Heart left ventricle (tissue), 16 donors: ENCODE data around the gene PTHLH. TPM values are rescaled to one million over a fixed set of nuclear protein-coding genes. Genes with fewer than 3 reads are reported as not detected.

Experiments used
- ATAC-seq, 4 donors: fragments of 200-7000 bp; cut with Tn5 transposase; one replicate each; pipeline ENCODE4 v1.9.1; 2020 to 2022; ENCODE audit warnings: moderate library complexity in 4 of 4, mild to moderate bottlenecking in 3 of 4, moderate number of reproducible peaks in 1 of 4
- DNase-seq, 5 donors: peaks; one replicate each; pipeline ENCODE4 v3.0.0-alpha.2; 2020
- H3K27ac ChIP-seq, 12 donors: fragments of 200-600 bp; sonication (generic) in 4 of 12; one replicate each; pipeline versions ENCODE4 v1.5.0 to v1.8.0; 2016 to 2022; ENCODE audit warnings: mild to moderate bottlenecking in 2 of 12
- H3K27me3 ChIP-seq, 9 donors: fragments of 200-600 bp; sonication (generic) in 2 of 9; one replicate each; pipeline versions ENCODE4 v1.5.1 to v1.8.0; 2016 to 2022; ENCODE audit warnings: mild to moderate bottlenecking in 3 of 9
- H3K36me3 ChIP-seq, 9 donors: fragments of 200-600 bp; sonication (generic) in 2 of 9; one replicate each; pipeline versions ENCODE4 v1.5.0 to v1.8.0; 2018 to 2022; ENCODE audit warnings: mild to moderate bottlenecking in 2 of 9
- H3K4me1 ChIP-seq, 12 donors: fragments of 200-600 bp; sonication (generic) in 4 of 12; one replicate each; pipeline versions ENCODE4 v1.5.0 to v1.8.0; 2016 to 2022; ENCODE audit warnings: mild to moderate bottlenecking in 3 of 12
- H3K4me3 ChIP-seq, 12 donors: fragments of 200-600 bp; sonication (generic) in 4 of 12; one replicate each; pipeline versions ENCODE4 v1.5.0 to v1.8.0; 2017 to 2022; ENCODE audit warnings: mild to moderate bottlenecking in 9 of 12, moderate library complexity in 4 of 12
- H3K9me3 ChIP-seq, 12 donors: fragments of 200-600 bp; sonication (generic) in 4 of 12; one replicate each; pipeline versions ENCODE4 v1.5.0 to v1.8.0; 2016 to 2022; ENCODE audit warnings: mild to moderate bottlenecking in 1 of 12
- CTCF ChIP-seq, 12 donors: fragments of 200-600 bp; sonication (generic) in 4 of 12; IDR thresholded peaks; one replicate each; pipeline versions ENCODE4 v1.5.0 to v1.8.0; 2018 to 2022; ENCODE audit warnings: antibody characterized with exemption in 12 of 12, mild to moderate bottlenecking in 5 of 12
- POLR2A ChIP-seq, 2 donors: fragments of 450-650 bp; IDR thresholded peaks; one replicate each; pipeline ENCODE4 v1.6.1; 2017; ENCODE audit warnings: antibody characterized with exemption in 2 of 2, mild to moderate bottlenecking in 2 of 2, moderate library complexity in 2 of 2
- WGBS, 4 donors: extraction: QIAGEN DNeasy Blood & Tissue Kit in 2 of 4; methylation state at CpG; one replicate each; pipeline versions ENCODE4 v1.1.5 to v1.1.7; 2013 to 2018; 5-methylcytosine and 5-hydroxymethylcytosine counted together
- intact Hi-C, 10 donors: fragments of 100-400 bp; cut with DNase I; formaldehyde crosslinking; loops; one replicate each; pipeline versions ENCODE4 v1.11.1 to v1.14.2; 2022
- long read RNA-seq, 3 donors: library from polyadenylated mRNA; unstranded; transcript quantifications; one replicate each; pipeline ENCODE4 v2.0.0, GENCODE V29; 2020 to 2021
- polyA plus RNA-seq, 2 donors: library from polyadenylated mRNA; stranded (reverse); fragments of 200-250 nt; gene quantifications; one replicate each; pipeline ENCODE4 v1.2.3, GENCODE V29; 2013
- total RNA-seq, 9 donors: library from RNA; depleted of rRNA in 2 of 9; stranded (reverse); fragments of >200 nt in 2 of 9; fragmentation: NEBNext Ultra II Directional in 3 of 9; extraction: Animal tissue kit (Norgen Biotek cat#: 25700) in 3 of 9; gene quantifications; one replicate each; pipeline versions ENCODE4 v1.1.0 to v1.2.4, GENCODE V29; 2016 to 2023
- donor health status: ischemic (EF 13 %, LVEDD 7.1; RV severe dilation, severe dysfunction).
- donor health status: healthy with polysubstance abuse.
- donor health status: DM: no; HTN: yes; CAD: no.
- donor health status: DM: no; HTN: no; CAD: no.
- donor health status: ischemic (EF 25% LVEDD 6.9; RV normal size, moderate dysfunction).
- donor health status: ischemic (EF 25% LVEDD 5.7; RV mildly dilated, moderate dysfunction).
- donor health status: healthy.
- donor health status: DM: yes; HTN: yes; CAD: no.
- donor health status: ischemic (EF 35%, LVEDD 5.7; RV mildly dilated, moderate dysfunction).
- donor health status: nonischemic (EF 11% LVEDD 7.7; RV severe dilation, severe dysfunction).
- donor health status: DM: yes; HTN: yes; CAD: no.
- donor health status: PGD.
- donor health status: ischemic (EF 29% LVEDD 5.4; RV normal size, mild dysfunction).
- donor health status: nonischemic (EF 23%, LVEDD 6.1; RV moderate dilation, normal function).

PTHLH gene
- total RNA-seq (1 to 10 TPM in 5 of 9 donors, under 1 TPM in 4; 0.25 to 3.7 (median 1.1) TPM), polyA plus RNA-seq (1 to 10 TPM in 1 of 2 donors, under 1 TPM in 1; 0.53 to 1.4 TPM)
- long read RNA-seq, donor 1, partial matches to known transcripts, result 1 of 1 reads
- long read RNA-seq, donor 1, other reads (novel, unspliced or antisense), result 0 of 1 reads
- long read RNA-seq, donor 2, partial matches to known transcripts, result 0 of 3 reads
- long read RNA-seq, donor 2, other reads (novel, unspliced or antisense), result 2 of 3 reads
- long read RNA-seq, donor 3, result 0 reads

GRCh38 chr12:27972721-27973120 lies at the start of gene PTHLH:
Gene PTHLH (minus strand): TSS chr12:27972733. CDS start chr12:27969494, 3,239 bp downstream.
- Histone ChIP-seq H3K9me3 (no peaks in the 10 kb centered on the region), H3K27ac (no peak within 1 kb of the TSS), H3K36me3 (no peaks in the 10 kb centered on the region), H3K27me3 (peaks cover 10 to 87% (median 62%) of the 10 kb centered on the region in 9 donors), H3K4me1 (peaks cover 0 to 39% (median 14%) of the 10 kb centered on the region in 12 donors), H3K4me3 (no peak within 1 kb of the TSS)
- 42 to 69% (median 62%) methylated on average over 2 of the region's 2 CpGs for WGBS, 4 donors
- ATAC-seq (no peak), DNase-seq (no peak)
- intact Hi-C loops, result loop anchor here in 4 of 10 donors (10.0 kb wide), 2 partner anchors 202 to 902 kb away; no protein-coding TSS in a partner anchor
- TF ChIP-seq CTCF (IDR thresholded peaks at IDR 0.05) (no peak), POLR2A (IDR thresholded peaks at IDR 0.05) (no peak)

- intact Hi-C loops, result no loop called here
- no peak overlapping the region for H3K4me3 ChIP-seq
- H3K27me3 ChIP-seq, result no peaks in the 10 kb centered on the region
- TF ChIP-seq POLR2A (IDR thresholded peaks at IDR 0.05) (no peak), CTCF (IDR thresholded peaks at IDR 0.05) (no peak)
- 90 to 94% (median 91%) methylated on average over 4 of the region's 4 CpGs for WGBS, 4 donors
- no peaks in the 10 kb centered on the region for H3K4me1 ChIP-seq
- no peak overlapping the region for H3K27ac ChIP-seq
- no peak for DNase-seq
- H3K36me3 ChIP-seq, result no peaks in the 10 kb centered on the region
- H3K9me3 ChIP-seq, result no peaks in the 10 kb centered on the region
- no peak for ATAC-seq
Measured at GRCh38 chr12:28021704-28022103, 49.2 kb upstream of the PTHLH start.

- Histone ChIP-seq H3K4me1 (no peaks in the 10 kb centered on the region), H3K36me3 (no peaks in the 10 kb centered on the region), H3K27me3 (no peaks in the 10 kb centered on the region), H3K4me3 (no peak overlapping the region), H3K27ac (no peak overlapping the region), H3K9me3 (no peaks in the 10 kb centered on the region)
- intact Hi-C loops, result no loop called here
- no peak for ATAC-seq
- 87 to 94% (median 91%) methylated on average over 1 of the region's 1 CpG for WGBS, 4 donors
- no peak for DNase-seq
- TF ChIP-seq POLR2A (IDR thresholded peaks at IDR 0.05) (no peak), CTCF (IDR thresholded peaks at IDR 0.05) (no peak)
Measured at GRCh38 chr12:28017873-28018255, 45.3 kb upstream of the PTHLH start.

GRCh38 chr12:28017126-28017872 lies 44.8 kb upstream of the PTHLH start:
- no peaks in the 10 kb centered on the region for H3K4me1 ChIP-seq
- no peaks in the 10 kb centered on the region for H3K27me3 ChIP-seq
- TF ChIP-seq POLR2A (IDR thresholded peaks at IDR 0.05) (no peak), CTCF (IDR thresholded peaks at IDR 0.05) (no peak)
- no peaks in the 10 kb centered on the region for H3K36me3 ChIP-seq
- DNase-seq (no peak), ATAC-seq (no peak)
- H3K27ac ChIP-seq, result no peak overlapping the region
- intact Hi-C loops, result no loop called here
- 82 to 88% (median 87%) methylated on average over 4 of the region's 4 CpGs for WGBS, 4 donors
- H3K4me3 ChIP-seq, result no peak overlapping the region
- no peaks in the 10 kb centered on the region for H3K9me3 ChIP-seq
